ENCODE data around the gene S1PR1. TPM values are rescaled to one million over a fixed set of nuclear protein-coding genes. Genes with fewer than 3 reads are reported as not detected.

The S1PR1 gene
- total RNA-seq, 1 experiment from 2014 or later, result 0.24 TPM

- Histone ChIP-seq H2BK120ac (ENCODE audit: low read depth, low read length, poor library complexity, severe bottlenecking) (no peak overlapping the region), H3K18ac (ENCODE audit: insufficient read length, low read depth, low read length) (no peak overlapping the region), H2AFZ (ENCODE audit: low read length) (no peak overlapping the region), H3K23me2 (ENCODE audit: insufficient read length, low read depth, low read length, poor library complexity, severe bottlenecking) (no peaks in the 10 kb centered on the region), H2BK12ac (ENCODE audit: insufficient read length, low read depth, low read length) (no peak overlapping the region), H3K27ac (ENCODE audit: insufficient read length, low read depth, low read length) (no peak overlapping the region), H4K5ac (ENCODE audit: insufficient read length, low read depth, low read length) (no peak overlapping the region), H3K79me1 (ENCODE audit: insufficient read depth, low read depth, low read length, poor library complexity, severe bottlenecking) (no peaks in the 10 kb centered on the region), H4K8ac (replicated peaks; ENCODE audit: insufficient read length, low read depth, low read length) (no peak overlapping the region), H3T11ph (ENCODE audit: low read length) (no peak overlapping the region), H4K91ac (ENCODE audit: insufficient read length, low read depth, low read length) (no peak overlapping the region), H3K56ac (ENCODE audit: insufficient read length, low read depth, low read length) (no peak overlapping the region), H3K4me2 (ENCODE audit: insufficient read depth, insufficient read length, low read length) (no peak overlapping the region), H2AK5ac (ENCODE audit: insufficient read length, low read length) (no peak overlapping the region), H3K23ac (ENCODE audit: insufficient read length, low read depth, low read length) (no peak overlapping the region), H3K27me3 (ENCODE audit: insufficient read depth, low read length) (no peaks in the 10 kb centered on the region), H3K4ac (ENCODE audit: low read depth, low read length) (no peak overlapping the region), H3K4me1 (ENCODE audit: insufficient read depth, low read length) (no peaks in the 10 kb centered on the region; the same call in 1 of the 2 replicates), H3K79me2 (ENCODE audit: insufficient read depth, low read length) (no peaks in the 10 kb centered on the region), H2BK15ac (ENCODE audit: low read depth, low read length) (no peak overlapping the region), H2BK5ac (ENCODE audit: insufficient read length, low read length) (no peak overlapping the region), H3K9me3 (ENCODE audit: control insufficient read depth, low read depth, low read length) (no peaks in the 10 kb centered on the region), H3K9ac (ENCODE audit: extremely low read depth, insufficient read length, low read length) (no peak overlapping the region), H2BK20ac (ENCODE audit: low read depth, low read length, poor library complexity, severe bottlenecking) (no peak overlapping the region), H3K14ac (ENCODE audit: insufficient read depth, low read length) (no peak overlapping the region), H4K20me1 (ENCODE audit: control insufficient read depth, insufficient read depth, insufficient read length) (no peaks in the 10 kb centered on the region)
- no peaks in the 10 kb centered on the region for H3K9me3 Mint-ChIP-seq
- no peaks in the 10 kb centered on the region; the same call in 1 of the 2 replicates for H3K27me3 Mint-ChIP-seq (ENCODE audit: low read depth)
- no peaks in the 10 kb centered on the region for H3K36me3 Mint-ChIP-seq (ENCODE audit: insufficient read depth in 1 of 3, low read depth in 3 of 3)
- no CpG with 5 or more reads among the region's 5 CpGs for WGBS (ENCODE audit: extremely low coverage, insufficient read length, low lambda C conversion rate)
- no peak for DNase-seq
- H3K4me1 Mint-ChIP-seq, result no peaks in the 10 kb centered on the region; a peak in 1 of 4 replicates
- TF ChIP-seq CTCF (conservative IDR thresholded peaks at IDR 0.05), result no peak
- no peak overlapping the region for H3K4me3 Mint-ChIP-seq
- no peak overlapping the region for H3K27ac Mint-ChIP-seq
Measured at GRCh38 chr1:101250656-101251272, 13.9 kb downstream of the S1PR1 start.

All from H9 (cell line).